Smooth muscle cell (in vitro differentiated cells): Measurements from ENCODE around the gene ALKBH8. TPM values are rescaled to one million over a fixed set of nuclear protein-coding genes. Genes with fewer than 3 reads are reported as not detected.

Experiments
- DNase-seq: peaks from one replicate; lab custom pipeline; 2025; ENCODE audit not compliant: unreplicated experiment; lab: John Stamatoyannopoulos, UW
- H2AFZ ChIP-seq: fragments of 200-600 bp; sonication (generic); 2 replicates; pipeline ENCODE4 v1.6.0; 2016; ENCODE audit warnings: antibody characterized with exemption, low read depth, mild to moderate bottlenecking
- H3F3A ChIP-seq: fragments of 200-600 bp; sonication (generic); 2 replicates; pipeline ENCODE4 v1.6.0; 2017; ENCODE audit warnings: antibody characterized with exemption, low read depth
- H3K27ac ChIP-seq: fragments of 200-600 bp; sonication (generic); 2 replicates; pipeline ENCODE4 v1.5.1; 2016; ENCODE audit warnings: low read depth, mild to moderate bottlenecking
- H3K27me3 ChIP-seq: fragments of 200-600 bp; sonication (generic); 2 replicates; pipeline ENCODE4 v1.6.1; 2016; ENCODE audit warnings: low read depth, mild to moderate bottlenecking
- H3K36me3 ChIP-seq: fragments of 200-600 bp; sonication (generic); 2 replicates; pipeline ENCODE4 v1.5.1; 2016; ENCODE audit warnings: low read depth
- H3K4me1 ChIP-seq: fragments of 200-600 bp; sonication (generic); 2 replicates; pipeline ENCODE4 v1.5.1; 2016; ENCODE audit warnings: low read depth
- H3K4me2 ChIP-seq: fragments of 200-600 bp; sonication (generic); 2 replicates; pipeline ENCODE4 v1.6.0; 2016; ENCODE audit warnings: mild to moderate bottlenecking
- H3K4me3 ChIP-seq: fragments of 200-600 bp; sonication (generic); 2 replicates; pipeline ENCODE4 v1.5.1; 2016; ENCODE audit warnings: mild to moderate bottlenecking
- H3K79me2 ChIP-seq: fragments of 200-600 bp; sonication (generic); 2 replicates; pipeline ENCODE4 v1.6.0; 2016; ENCODE audit warnings: low read depth, mild to moderate bottlenecking
- H3K9ac ChIP-seq: fragments of 200-600 bp; sonication (generic); 2 replicates; pipeline ENCODE4 v1.6.0; 2016; ENCODE audit warnings: low read depth
- H3K9me3 ChIP-seq: fragments of 200-600 bp; sonication (generic); replicated peaks from 2 replicates; pipeline ENCODE4 v1.5.1; 2016; ENCODE audit warnings: low read depth
- H4K20me1 ChIP-seq: fragments of 200-600 bp; sonication (generic); 2 replicates; pipeline ENCODE4 v1.6.0; 2016; ENCODE audit warnings: low read depth
- CTCF ChIP-seq: fragments of 200-600 bp; sonication (generic); IDR thresholded peaks from 2 replicates; pipeline ENCODE4 v1.5.1; 2017; ENCODE audit warnings: borderline replicate concordance, mild to moderate bottlenecking, antibody characterized with exemption; ENCODE audit not compliant: insufficient read depth, poor library complexity, severe bottlenecking
- WGBS: methylation state at CpG from one replicate; pipeline ENCODE4 v1.1.7; 2016; ENCODE audit warnings: low lambda C conversion rate; 5-methylcytosine and 5-hydroxymethylcytosine counted together
- polyA plus RNA-seq: library from polyadenylated mRNA; unstranded; fragments of >200 nt; fragmentation: Nextera tagmentation; extraction: Ambion mirVana; gene quantifications from 2 replicates; pipeline ENCODE4 v1.2.1, GENCODE V29; 2016
- total RNA-seq: library from RNA; depleted of rRNA; stranded (reverse); fragments of >200 nt; gene quantifications from 2 replicates; pipeline ENCODE4 v1.2.3, GENCODE V29; 2014

ALKBH8 gene
- total and polyA plus RNA-seq, 2 experiments from 2014 or later = 3.8 to 8.4 TPM

GRCh38 chr11:107592231-107592590 lies 26.7 kb upstream of the ALKBH8 start:
- no peak overlapping the region for H2AFZ ChIP-seq
- H3F3A ChIP-seq = no peaks in the 10 kb centered on the region
- no peaks in the 10 kb centered on the region for H3K36me3 ChIP-seq
- H3K4me3 ChIP-seq = peak overlapping the region; percentile 65
- no peak for TF ChIP-seq CTCF
- no peaks in the 10 kb centered on the region for H3K9me3 ChIP-seq
- peaks cover 68% of the 10 kb centered on the region for H3K27me3 ChIP-seq
- DNase-seq = no peak
- WGBS = 18% methylated on average over 6 of the region's 6 CpGs
- no peak overlapping the region for H3K9ac ChIP-seq
- no peaks in the 10 kb centered on the region for H3K79me2 ChIP-seq
- no peak overlapping the region for H3K27ac ChIP-seq
- H3K4me2 ChIP-seq = peak overlapping the region; percentile 96
- no peaks in the 10 kb centered on the region for H4K20me1 ChIP-seq
- peaks cover 7% of the 10 kb centered on the region for H3K4me1 ChIP-seq

DNA sequence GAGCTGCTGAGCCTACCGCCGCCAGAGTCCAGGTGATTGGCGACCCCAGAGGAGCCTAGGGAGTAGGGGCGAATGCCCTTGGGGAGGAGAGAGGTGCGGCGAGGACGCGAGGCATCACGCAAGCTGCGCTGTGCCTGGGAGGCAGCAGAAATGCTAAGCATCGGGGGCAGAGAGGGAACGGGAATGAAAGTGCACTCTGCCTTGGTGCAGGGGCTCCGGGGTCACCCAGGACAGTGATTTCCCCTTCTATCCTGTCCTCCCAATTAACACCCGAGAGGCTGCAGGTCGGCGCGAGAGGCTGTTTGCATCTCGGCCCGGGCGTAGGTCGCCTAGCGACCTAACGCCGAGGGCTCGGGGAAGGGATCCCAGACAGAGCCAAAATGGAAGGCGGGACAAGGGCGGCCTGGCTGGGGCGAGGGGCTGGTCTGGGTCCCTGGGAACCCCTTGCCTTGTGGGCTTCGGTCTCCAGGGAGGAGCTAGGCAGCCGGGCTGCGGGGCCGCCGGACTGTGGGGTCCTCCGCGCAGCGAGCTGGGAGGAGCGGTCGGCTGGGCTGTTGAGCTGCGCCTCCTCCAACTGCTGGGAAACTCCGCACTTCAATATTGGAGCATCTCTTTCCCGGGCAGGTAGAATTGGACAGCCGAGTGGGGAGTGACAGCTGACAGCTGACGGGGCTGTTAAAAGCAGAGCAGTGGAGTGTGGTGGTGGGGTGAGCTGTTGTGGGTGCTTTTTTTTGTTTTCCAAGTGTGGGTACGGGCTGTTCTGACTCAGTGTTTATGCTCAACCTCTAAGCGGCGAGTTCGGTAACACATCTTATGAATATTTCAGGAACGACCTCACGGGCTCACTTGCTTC lies 26.1 kb upstream of the ALKBH8 start:
- no peak overlapping the region for H3K9ac ChIP-seq
- H3K79me2 ChIP-seq = no peaks in the 10 kb centered on the region
- no peaks in the 10 kb centered on the region for H4K20me1 ChIP-seq
- 3% methylated on average over 49 of the region's 49 CpGs for WGBS
- DNase-seq = no peak
- H2AFZ ChIP-seq = peak overlapping the region; percentile 94
- H3K4me2 ChIP-seq = peak overlapping the region; percentile 96
- no peaks in the 10 kb centered on the region for H3F3A ChIP-seq
- TF ChIP-seq CTCF = no peak
- peaks cover 7% of the 10 kb centered on the region for H3K4me1 ChIP-seq
- H3K36me3 ChIP-seq = no peaks in the 10 kb centered on the region
- peaks cover 62% of the 10 kb centered on the region for H3K27me3 ChIP-seq
- no peaks in the 10 kb centered on the region for H3K9me3 ChIP-seq
- no peak overlapping the region for H3K27ac ChIP-seq
- H3K4me3 ChIP-seq = peak overlapping the region; percentile 65

DNA sequence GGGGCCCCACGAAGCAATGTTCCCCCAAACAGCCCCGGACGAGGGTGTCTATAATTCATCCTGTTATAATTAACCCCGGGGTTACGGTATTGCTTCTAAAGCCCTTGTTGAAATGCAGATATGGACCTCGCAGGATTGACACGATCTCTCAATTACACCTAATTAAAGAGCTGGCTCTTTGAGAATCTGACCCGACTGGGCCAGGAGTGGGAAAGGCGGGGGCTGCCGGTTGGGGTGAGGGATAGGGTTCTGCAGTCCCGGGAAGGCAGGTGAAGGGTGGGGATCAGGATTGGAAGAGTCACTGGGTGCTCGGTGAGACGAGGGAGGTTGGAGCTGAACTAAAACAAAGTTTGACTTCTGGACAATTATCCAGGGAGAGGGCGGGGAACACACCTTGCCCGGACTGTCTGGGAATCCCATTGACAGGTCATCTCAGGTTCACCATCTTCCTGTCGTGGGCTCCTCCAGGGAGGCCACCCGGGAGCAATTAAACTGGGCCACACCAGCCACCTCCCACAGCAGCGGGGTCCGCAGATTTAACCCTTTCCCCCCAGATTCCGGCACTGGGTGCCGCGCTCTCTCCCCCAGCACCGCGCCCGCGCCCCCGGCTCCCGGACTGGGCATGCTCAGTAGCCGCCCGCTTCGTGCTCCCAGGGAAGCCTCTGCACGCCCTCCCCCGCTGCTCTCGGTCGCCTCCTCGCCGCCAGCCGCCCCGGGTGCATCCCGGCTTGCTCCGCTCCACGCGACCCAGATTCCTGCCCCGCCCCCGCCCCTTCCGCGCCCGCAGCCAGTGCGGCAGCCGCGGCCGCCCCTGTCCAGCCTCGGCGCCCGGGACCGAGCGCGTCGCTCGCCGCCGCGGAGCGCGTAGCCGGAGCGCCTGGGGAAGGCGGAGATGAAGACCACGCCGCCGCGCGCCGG lies 25.2 kb upstream of the ALKBH8 start, which contains the start of gene ELMOD1:
Gene ELMOD1, plus strand, starts transcription at position 688 of the 918 bp plus-strand sequence. CDS start 27,043 bp downstream, outside the sequence.
- DNase-seq = peak; percentile 30
- WGBS = under 1% methylated on average over 44 of the region's 74 CpGs
- Histone ChIP-seq H3K9me3 (no peaks in the 10 kb centered on the region), H2AFZ (peak within 1 kb of the TSS; percentile 94), H3K27ac (no peak within 1 kb of the TSS), H4K20me1 (no peaks in the 10 kb centered on the region), H3K27me3 (peaks cover 53% of the 10 kb centered on the region), H3F3A (no peaks in the 10 kb centered on the region), H3K36me3 (no peaks in the 10 kb centered on the region), H3K79me2 (no peaks in the 10 kb centered on the region), H3K9ac (no peak within 1 kb of the TSS), H3K4me1 (peaks cover 7% of the 10 kb centered on the region), H3K4me3 (peak within 1 kb of the TSS; percentile 65), H3K4me2 (peak within 1 kb of the TSS; percentile 96)
- TF ChIP-seq CTCF = peak; percentile 7
